Fibroblast of villous mesenchyme (primary cell): ENCODE measurements around the gene AVEN. TPM values are rescaled to one million over a fixed set of nuclear protein-coding genes. Genes with fewer than 3 reads are reported as not detected.
"Not testable (repeated sequence)": the region's sequence is repeated elsewhere in the genome, so short reads cannot be mapped to it uniquely, and the experiment has no call there.

Experiments
- DNase-seq: peaks from one replicate; pipeline ENCODE4 v3.0.0-alpha.2; 2010; ENCODE audit warnings: low read depth
- H3K4me3 ChIP-seq: 2 replicates; pipeline ENCODE4 v1.5.1; 2011; ENCODE audit warnings: low read depth, mild to moderate bottlenecking, low read length
- CTCF ChIP-seq: IDR thresholded peaks from 2 replicates; pipeline ENCODE4 v1.5.1; 2012; ENCODE audit warnings: low read depth, mild to moderate bottlenecking, low read length; ENCODE audit not compliant: insufficient read depth
- total RNA-seq: library from RNA; depleted of rRNA; stranded (reverse); fragments of >200 nt; gene quantifications from 2 replicates; pipeline ENCODE4 v1.2.3, GENCODE V29; 2012

Gene AVEN
- total RNA-seq, 1 donor = 37.1 TPM

- DNase-seq = no peak
- no peak overlapping the region for H3K4me3 ChIP-seq
- no peak for TF ChIP-seq CTCF
Observed at GRCh38 chr15:33826201-33826600, 212.8 kb downstream of the AVEN start.

GRCh38 chr15:33825453-33825852 is 213.6 kb downstream of the AVEN start:
- no peak for TF ChIP-seq CTCF
- no peak for DNase-seq
- no peak overlapping the region for H3K4me3 ChIP-seq

GRCh38 chr15:33823119-33823518 is 215.9 kb downstream of the AVEN start:
- H3K4me3 ChIP-seq = no peak overlapping the region
- no peak for DNase-seq
- no peak for TF ChIP-seq CTCF

- TF ChIP-seq CTCF = no peak
- no peak for DNase-seq
- no peak overlapping the region for H3K4me3 ChIP-seq
Observed at GRCh38 chr15:33822479-33822878, 216.5 kb downstream of the AVEN start.

GRCh38 chr15:33819499-33819898 is 219.5 kb downstream of the AVEN start:
- not testable (repeated sequence) for H3K4me3 ChIP-seq, DNase-seq

Other genes with a start within 250 kb of the AVEN start
- under 0.01 TPM in 2 replicates for gene CHRM5, start 70.7 kb downstream of the AVEN start, total RNA-seq
- gene EMC7, start 62.7 kb upstream of the AVEN start, total RNA-seq = 36.7 and 57.4 TPM in 2 replicates
- gene PGBD4, start 62.9 kb upstream of the AVEN start, total RNA-seq = 1.9 and 2.6 TPM in 2 replicates
- gene KATNBL1, start 170.9 kb upstream of the AVEN start, total RNA-seq = 53.8 and 70.4 TPM in 2 replicates
- gene EMC4, start 185.8 kb upstream of the AVEN start, total RNA-seq = 120 and 149 TPM in 2 replicates